NT2/D1 (cell line): ENCODE results near the gene SLC22A4.

Experiments
- DNase-seq: peaks from one replicate; pipeline ENCODE4 v3.0.0-alpha.2; 2011; ENCODE audit warnings: low read depth, low spot score
- H3K27me3 ChIP-seq: 2 replicates; pipeline ENCODE4 v1.6.0; 2011; ENCODE audit warnings: mild to moderate bottlenecking; ENCODE audit not compliant: insufficient read length, insufficient read depth
- H3K36me3 ChIP-seq: 2 replicates; pipeline ENCODE4 v1.6.1; 2011; ENCODE audit warnings: mild to moderate bottlenecking, low read length, mixed read lengths; ENCODE audit not compliant: insufficient read depth, insufficient read length
- H3K4me1 ChIP-seq: 2 replicates; pipeline ENCODE4 v1.5.1; 2011; ENCODE audit not compliant: insufficient read depth, insufficient read length
- H3K4me3 ChIP-seq: 2 replicates; pipeline ENCODE4 v1.5.1; 2011; ENCODE audit warnings: low read depth; ENCODE audit not compliant: insufficient read length
- H3K9ac ChIP-seq: 2 replicates; pipeline ENCODE4 v1.6.0; 2011; ENCODE audit warnings: low read depth; ENCODE audit not compliant: insufficient read length
- H3K9me3 ChIP-seq: 2 replicates; pipeline ENCODE4 v1.5.1; 2011; ENCODE audit warnings: mild to moderate bottlenecking, low read length; ENCODE audit not compliant: insufficient read depth
- SUZ12 ChIP-seq: IDR thresholded peaks from 2 replicates; pipeline ENCODE4 v1.6.1; 2011; ENCODE audit not compliant: insufficient read length, insufficient read depth; ENCODE audit errors: extremely low read depth
- YY1 ChIP-seq: IDR thresholded peaks from 2 replicates; pipeline ENCODE4 v1.6.1; 2011; ENCODE audit not compliant: insufficient read length, insufficient read depth
- ZNF274 ChIP-seq: IDR thresholded peaks from 2 replicates; pipeline ENCODE4 v1.6.1; 2011; ENCODE audit warnings: mild to moderate bottlenecking, low read depth, low read length

The SLC22A4 gene

GRCh38 chr5:132268769-132269551 is 25.2 kb upstream of the SLC22A4 start:
- Histone ChIP-seq H3K36me3 (peaks cover 46% of the 10 kb centered on the region), H3K9ac (no peak overlapping the region), H3K9me3 (no peaks in the 10 kb centered on the region), H3K4me1 (peaks cover 21% of the 10 kb centered on the region), H3K27me3 (no peaks in the 10 kb centered on the region), H3K4me3 (no peak overlapping the region)
- no peak for DNase-seq
- TF ChIP-seq ZNF274 (no peak), SUZ12 (no peak), YY1 (no peak)

DNA sequence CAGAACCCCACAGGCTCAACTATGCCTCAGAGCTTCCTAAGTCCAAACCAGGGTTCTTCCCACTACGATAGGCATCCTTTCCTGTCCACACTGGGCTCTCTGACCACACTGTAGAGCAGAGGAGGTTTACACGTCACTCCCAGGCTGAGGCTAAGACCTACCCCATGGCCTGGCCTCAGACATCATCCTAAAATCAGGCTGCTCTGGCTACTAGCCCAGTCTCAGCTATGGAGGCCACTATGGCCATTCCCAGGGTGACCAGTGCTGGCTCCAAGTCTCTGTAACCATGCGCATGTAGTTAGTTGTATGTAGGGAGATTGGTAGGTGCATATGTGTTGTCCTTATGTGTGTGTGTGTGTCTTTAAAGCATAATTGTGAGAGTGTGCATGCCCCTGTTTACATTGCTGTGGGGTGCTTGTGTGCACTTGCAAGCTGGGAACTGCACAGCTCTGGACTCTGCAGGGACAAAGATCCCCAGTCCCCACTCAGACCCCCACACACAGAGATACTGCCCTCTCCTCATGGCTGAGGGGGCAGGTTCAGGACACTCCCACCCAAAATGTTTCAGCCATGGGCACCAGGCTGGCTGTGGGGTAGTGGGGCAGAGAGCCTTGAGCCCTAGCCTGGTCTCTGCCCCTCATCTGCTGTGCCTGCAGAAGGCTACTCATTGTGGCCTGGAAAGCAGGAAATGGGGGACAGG is 24.4 kb upstream of the SLC22A4 start:
- H3K27me3 ChIP-seq = no peaks in the 10 kb centered on the region

GRCh38 chr5:132270335-132270665 is 23.9 kb upstream of the SLC22A4 start:
- H3K4me1 ChIP-seq = peaks cover 21% of the 10 kb centered on the region
- no peak for DNase-seq
- TF ChIP-seq YY1 = no peak
- TF ChIP-seq ZNF274 = no peak
- TF ChIP-seq SUZ12 = no peak

More for the DNA sequence above, 24.4 kb upstream of the SLC22A4 start:
- peaks cover 21% of the 10 kb centered on the region for H3K4me1 ChIP-seq
- H3K9ac ChIP-seq = no peak overlapping the region
- TF ChIP-seq ZNF274 = no peak
- TF ChIP-seq SUZ12 = no peak
- no peak for TF ChIP-seq YY1
- H3K36me3 ChIP-seq = peaks cover 45% of the 10 kb centered on the region
- H3K4me3 ChIP-seq = no peak overlapping the region
- no peaks in the 10 kb centered on the region for H3K9me3 ChIP-seq
- no peak for DNase-seq

DNA sequence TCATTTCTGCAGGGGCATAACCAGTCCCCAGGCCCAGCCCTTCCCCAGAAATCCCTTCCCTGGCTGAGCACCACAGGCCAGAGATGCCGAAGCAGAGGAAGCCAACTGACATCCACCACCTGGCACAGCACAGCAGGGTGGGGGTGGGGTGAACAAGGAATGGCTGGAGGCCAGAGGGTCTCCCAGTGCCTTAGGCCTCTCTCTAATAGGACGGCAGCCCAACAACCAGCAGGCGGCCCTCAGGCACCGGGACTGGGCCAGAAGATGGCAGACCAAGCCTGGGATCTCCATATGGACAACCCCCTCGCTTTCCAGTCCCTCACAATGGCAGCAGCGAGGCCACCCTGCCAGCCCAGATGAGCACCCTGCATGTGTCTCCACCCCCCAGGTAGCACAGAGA is 23.5 kb upstream of the SLC22A4 start:
- Histone ChIP-seq H3K36me3 (peaks cover 45% of the 10 kb centered on the region), H3K9me3 (no peaks in the 10 kb centered on the region), H3K4me1 (peaks cover 18% of the 10 kb centered on the region), H3K4me3 (no peak overlapping the region), H3K27me3 (no peaks in the 10 kb centered on the region), H3K9ac (no peak overlapping the region)
- DNase-seq = no peak
- TF ChIP-seq ZNF274 (no peak), SUZ12 (no peak), YY1 (no peak)

More at GRCh38 chr5:132270335-132270665, 23.9 kb upstream of the SLC22A4 start:
- Histone ChIP-seq H3K9ac (no peak overlapping the region), H3K36me3 (peaks cover 45% of the 10 kb centered on the region), H3K4me3 (no peak overlapping the region), H3K9me3 (no peaks in the 10 kb centered on the region), H3K27me3 (no peaks in the 10 kb centered on the region)

DNA sequence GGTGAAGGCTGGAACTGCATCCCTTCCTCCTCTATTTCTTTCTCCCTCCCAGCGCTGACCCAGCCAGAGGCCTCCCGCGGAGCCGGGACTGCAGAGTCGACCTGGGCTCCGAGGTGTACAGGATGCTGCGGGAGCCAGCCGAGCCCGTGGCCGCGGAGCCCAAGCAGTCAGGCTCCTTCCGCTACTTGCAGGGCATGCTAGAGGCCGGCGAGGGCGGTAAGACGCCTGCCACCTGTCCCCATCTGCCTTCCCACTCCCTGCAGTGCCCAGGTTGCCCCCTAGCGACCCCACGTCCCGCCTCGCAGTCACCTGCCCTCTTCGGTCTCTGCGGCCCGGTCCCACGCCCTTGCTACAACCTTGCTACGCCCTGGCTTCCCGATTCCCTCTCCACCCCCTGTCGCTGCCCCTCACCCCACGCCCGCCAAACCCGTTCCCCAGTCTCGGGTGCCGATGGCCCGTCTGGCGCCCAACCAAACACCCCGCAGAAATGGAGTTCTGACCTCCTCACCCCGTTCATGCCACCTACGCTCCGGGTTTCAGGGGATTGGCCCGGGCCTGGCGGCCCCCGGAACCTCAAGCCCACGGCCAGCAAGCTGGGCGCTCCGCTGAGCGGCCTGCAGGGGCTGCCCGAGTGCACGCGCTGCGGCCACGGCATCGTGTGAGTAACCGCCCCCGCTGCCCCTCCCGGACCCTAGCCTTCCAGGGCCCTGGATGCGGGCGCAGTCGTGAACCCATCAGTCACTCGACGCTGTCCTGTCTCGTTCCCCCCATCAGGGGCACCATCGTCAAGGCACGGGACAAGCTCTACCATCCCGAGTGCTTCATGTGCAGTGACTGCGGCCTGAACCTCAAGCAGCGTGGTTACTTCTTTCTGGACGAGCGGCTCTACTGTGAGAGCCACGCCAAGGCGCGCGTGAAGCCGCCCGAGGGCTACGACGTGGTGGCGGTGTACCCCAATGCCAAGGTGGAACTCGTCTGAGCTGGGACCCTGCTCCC is 22.6 kb upstream of the SLC22A4 start:
- no peak for TF ChIP-seq SUZ12
- no peak for TF ChIP-seq ZNF274
- no peak for TF ChIP-seq YY1
- Histone ChIP-seq H3K4me1 (peaks cover 13% of the 10 kb centered on the region), H3K9ac (no peak overlapping the region), H3K36me3 (peaks cover 40% of the 10 kb centered on the region), H3K4me3 (no peak overlapping the region), H3K27me3 (no peaks in the 10 kb centered on the region), H3K9me3 (no peaks in the 10 kb centered on the region)
- DNase-seq = no peak

GRCh38 chr5:132272311-132273210 is 21.6 kb upstream of the SLC22A4 start:
- Histone ChIP-seq H3K4me3 (no peak overlapping the region), H3K9me3 (no peaks in the 10 kb centered on the region), H3K27me3 (no peaks in the 10 kb centered on the region), H3K9ac (peak overlapping the region; percentile 39), H3K36me3 (peaks cover 31% of the 10 kb centered on the region), H3K4me1 (peaks cover 13% of the 10 kb centered on the region)
- TF ChIP-seq ZNF274 (no peak), YY1 (no peak), SUZ12 (no peak)
- peak; percentile 44 for DNase-seq
